ENCODE measurements around the gene RNF222. TPM values are rescaled to one million over a fixed set of nuclear protein-coding genes. Genes with fewer than 3 reads are reported as not detected.
A peak's percentile ranks its signal among the peaks of the same experiment; 100 is the strongest.

RNF222 gene
- total and polyA plus RNA-seq, 4 donors = not detected

- 73 to 76% methylated on average over 5 of the region's 5 CpGs for WGBS, 2 donors
- Histone ChIP-seq H3K4me1 (ENCODE audit: control insufficient read depth in 5 of 5, insufficient read depth in 5 of 5, low read length in 5 of 5) (peaks cover 0 to 15% (median 5%) of the 10 kb centered on the region in 5 donors), H3K4me3 (no peak overlapping the region)
Measured at GRCh38 chr17:8438441-8438840, 40.8 kb upstream of the RNF222 start.

GRCh38 chr17:8436844-8437171 is 39.2 kb upstream of the RNF222 start:
- H3K9me3 ChIP-seq (ENCODE audit: control insufficient read depth in 4 of 4, insufficient read depth in 3 of 4, low read length in 3 of 4) = no peaks in the 10 kb centered on the region
- peaks cover 0 to 15% (median 5%) of the 10 kb centered on the region in 5 donors for H3K4me1 ChIP-seq (ENCODE audit: control insufficient read depth in 5 of 5, insufficient read depth in 5 of 5, low read length in 5 of 5)
- 12 to 14% methylated on average over 5 of the region's 5 CpGs for WGBS, 2 donors
- no peak for DNase-seq
- H3K27ac ChIP-seq (ENCODE audit: low read depth in 1 of 2, low read length in 1 of 2) = peak overlapping the region in 1 of 2 donors; percentile 99
- TF ChIP-seq CTCF (IDR thresholded peaks at IDR 0.05; ENCODE audit: control extremely low read depth, extremely low read depth) = no peak
- H3K36me3 ChIP-seq (ENCODE audit: control insufficient read depth in 4 of 4, insufficient read depth in 4 of 4, low read length in 4 of 4) = peaks cover 0 to 4% (median 2%) of the 10 kb centered on the region in 4 donors
- no peak for ATAC-seq (ENCODE audit: insufficient read depth, low FRiP score)
- no peaks in the 10 kb centered on the region for H3K27me3 ChIP-seq (ENCODE audit: control insufficient read depth in 3 of 3, insufficient read depth in 3 of 3, low read length in 2 of 3)
- H3K9ac ChIP-seq (ENCODE audit: insufficient read depth in 1 of 2, low read length in 2 of 2) = peak overlapping the region in 1 of 2 donors; percentile 96
- H3K4me3 ChIP-seq = peak overlapping the region; percentile 85

More at GRCh38 chr17:8438441-8438840, 40.8 kb upstream of the RNF222 start:
- Histone ChIP-seq H3K9me3 (ENCODE audit: control insufficient read depth in 4 of 4, insufficient read depth in 3 of 4, low read length in 3 of 4) (no peaks in the 10 kb centered on the region), H3K27me3 (ENCODE audit: control insufficient read depth in 3 of 3, insufficient read depth in 3 of 3, low read length in 2 of 3) (no peaks in the 10 kb centered on the region), H3K27ac (ENCODE audit: low read depth in 1 of 2, low read length in 1 of 2) (no peak overlapping the region), H3K9ac (ENCODE audit: insufficient read depth in 1 of 2, low read length in 2 of 2) (no peak overlapping the region), H3K36me3 (ENCODE audit: control insufficient read depth in 4 of 4, insufficient read depth in 4 of 4, low read length in 4 of 4) (peaks cover 0 to 4% (median 2%) of the 10 kb centered on the region in 4 donors)
- DNase-seq = no peak
- TF ChIP-seq CTCF (IDR thresholded peaks at IDR 0.05; ENCODE audit: control extremely low read depth, extremely low read depth) = no peak
- ATAC-seq (ENCODE audit: insufficient read depth, low FRiP score) = no peak

- 0% methylated on average over 31 to 43 of the region's 43 CpGs for WGBS, 2 donors
- Histone ChIP-seq H3K27me3 (ENCODE audit: control insufficient read depth in 3 of 3, insufficient read depth in 3 of 3, low read length in 2 of 3) (no peaks in the 10 kb centered on the region), H3K9ac (ENCODE audit: insufficient read depth in 1 of 2, low read length in 2 of 2) (peak overlapping the region; percentile 82 to 96), H3K27ac (ENCODE audit: low read depth in 1 of 2, low read length in 1 of 2) (peak overlapping the region; percentile 99 to 100), H3K9me3 (ENCODE audit: control insufficient read depth in 4 of 4, insufficient read depth in 3 of 4, low read length in 3 of 4) (no peaks in the 10 kb centered on the region), H3K36me3 (ENCODE audit: control insufficient read depth in 4 of 4, insufficient read depth in 4 of 4, low read length in 4 of 4) (peaks cover 0 to 4% (median 2%) of the 10 kb centered on the region in 4 donors), H3K4me3 (peak overlapping the region; percentile 85), H3K4me1 (ENCODE audit: control insufficient read depth in 5 of 5, insufficient read depth in 5 of 5, low read length in 5 of 5) (peaks cover 0 to 15% (median 5%) of the 10 kb centered on the region in 5 donors)
- no peak for TF ChIP-seq CTCF (IDR thresholded peaks at IDR 0.05; ENCODE audit: control extremely low read depth, extremely low read depth)
- peak; percentile 71 to 75 (median 73) for DNase-seq
- ATAC-seq (ENCODE audit: insufficient read depth, low FRiP score) = peak; percentile 70
Measured at GRCh38 chr17:8436169-8436843, 38.7 kb upstream of the RNF222 start.

All from lung (tissue), 12 donors.